ENCODE measurements around the gene PTPRU. TPM values are rescaled to one million over a fixed set of nuclear protein-coding genes. Genes with fewer than 3 reads are reported as not detected.

PTPRU gene
- total RNA-seq, 2 experiments from 2014 or later: 0.16 to 0.56 TPM

GRCh38 chr1:29330856-29331255 is 94.5 kb downstream of the PTPRU start:
- H3K4me1 ChIP-seq (ENCODE audit: insufficient read depth, low read length): no peaks in the 10 kb centered on the region
- POLR2A ChIA-PET: no interaction called here
- Mint-ChIP-seq H3K27ac (no peak overlapping the region), H3K36me3 (ENCODE audit: low read depth) (no peaks in the 10 kb centered on the region), H3K4me1 (ENCODE audit: low read depth) (no peaks in the 10 kb centered on the region), H3K27me3 (peaks cover 17% of the 10 kb centered on the region), H3K4me3 (no peak overlapping the region), H3K9me3 (no peaks in the 10 kb centered on the region)
- ATAC-seq (ENCODE audit: poor library complexity): no peak
- no peaks in the 10 kb centered on the region for H3K9me3 ChIP-seq (ENCODE audit: control insufficient read depth in 1 of 2, insufficient read depth in 1 of 2, low read length in 2 of 2)
- CTCF ChIA-PET: no interaction called here
- no peak overlapping the region for H3K4me3 ChIP-seq (ENCODE audit: low read length)
- H3K27ac ChIP-seq (ENCODE audit: low read depth in 1 of 2, low read length in 2 of 2): no peak overlapping the region
- DNase-seq: no peak
- no peaks in the 10 kb centered on the region for H3K36me3 ChIP-seq (ENCODE audit: insufficient read depth, low read length)
- intact Hi-C loops (cut with DNase I, micrococcal nuclease): no loop called here
- no peak for TF ChIP-seq CTCF (IDR thresholded peaks at IDR 0.05)
- peaks cover 0 to 5% of the 10 kb centered on the region in 2 experiments for H3K27me3 ChIP-seq (ENCODE audit: control insufficient read depth in 1 of 2, insufficient read depth in 2 of 2, low read length in 2 of 2)

GRCh38 chr1:29331309-29331708 is 95.0 kb downstream of the PTPRU start:
- H3K27ac Mint-ChIP-seq: no peak overlapping the region
- intact Hi-C loops (cut with DNase I, micrococcal nuclease): no loop called here
- Histone ChIP-seq H3K27ac (ENCODE audit: low read depth in 1 of 2, low read length in 2 of 2) (no peak overlapping the region), H3K4me1 (ENCODE audit: insufficient read depth, low read length) (no peaks in the 10 kb centered on the region), H3K4me3 (ENCODE audit: low read length) (no peak overlapping the region), H3K9me3 (ENCODE audit: control insufficient read depth in 1 of 2, insufficient read depth in 1 of 2, low read length in 2 of 2) (no peaks in the 10 kb centered on the region), H3K27me3 (ENCODE audit: control insufficient read depth in 1 of 2, insufficient read depth in 2 of 2, low read length in 2 of 2) (peaks cover 0 to 5% of the 10 kb centered on the region in 2 experiments), H3K36me3 (ENCODE audit: insufficient read depth, low read length) (no peaks in the 10 kb centered on the region)
- CTCF ChIA-PET: no interaction called here
- POLR2A ChIA-PET: no interaction called here
- DNase-seq (no peak), ATAC-seq (ENCODE audit: poor library complexity) (no peak)
- no peak overlapping the region for H3K4me3 Mint-ChIP-seq
- H3K4me1 Mint-ChIP-seq (ENCODE audit: low read depth): no peaks in the 10 kb centered on the region
- TF ChIP-seq CTCF (IDR thresholded peaks at IDR 0.05): no peak
- H3K36me3 Mint-ChIP-seq (ENCODE audit: low read depth): no peaks in the 10 kb centered on the region
- H3K27me3 Mint-ChIP-seq: peaks cover 17% of the 10 kb centered on the region
- H3K9me3 Mint-ChIP-seq: no peaks in the 10 kb centered on the region

- intact Hi-C loops (cut with DNase I, micrococcal nuclease): no loop called here
- H3K4me3 ChIP-seq (ENCODE audit: low read length): no peak overlapping the region
- H3K27ac ChIP-seq (ENCODE audit: low read depth in 1 of 2, low read length in 2 of 2): no peak overlapping the region
- Mint-ChIP-seq H3K4me3 (no peak overlapping the region), H3K27me3 (peaks cover 17% of the 10 kb centered on the region), H3K4me1 (ENCODE audit: low read depth) (no peaks in the 10 kb centered on the region), H3K36me3 (ENCODE audit: low read depth) (no peaks in the 10 kb centered on the region), H3K9me3 (no peaks in the 10 kb centered on the region), H3K27ac (no peak overlapping the region)
- ATAC-seq (ENCODE audit: poor library complexity) (no peak), DNase-seq (no peak)
- POLR2A ChIA-PET: no interaction called here
- CTCF ChIA-PET: no interaction called here
- no peaks in the 10 kb centered on the region for H3K9me3 ChIP-seq (ENCODE audit: control insufficient read depth in 1 of 2, insufficient read depth in 1 of 2, low read length in 2 of 2)
- peaks cover 0 to 5% of the 10 kb centered on the region in 2 experiments for H3K27me3 ChIP-seq (ENCODE audit: control insufficient read depth in 1 of 2, insufficient read depth in 2 of 2, low read length in 2 of 2)
- no peaks in the 10 kb centered on the region for H3K4me1 ChIP-seq (ENCODE audit: insufficient read depth, low read length)
- no peak for TF ChIP-seq CTCF (IDR thresholded peaks at IDR 0.05)
- no peaks in the 10 kb centered on the region for H3K36me3 ChIP-seq (ENCODE audit: insufficient read depth, low read length)
These were observed 95.4 kb downstream of the PTPRU start for GRCh38 chr1:29331729-29332128.

Measured in CD4-positive, alpha-beta T cell (primary cell).